Skin of body (tissue), 2 donors: ENCODE measurements around the gene UCHL5. TPM values are rescaled to one million over a fixed set of nuclear protein-coding genes. Genes with fewer than 3 reads are reported as not detected.
A peak's percentile ranks its signal among the peaks of the same experiment; 100 is the strongest.
"Not testable (repeated sequence)": the region's sequence is repeated elsewhere in the genome, so short reads cannot be mapped to it uniquely, and the experiment has no call there.

Experiments
- DNase-seq: peaks from one replicate; lab custom pipeline; 2025; lab: John Stamatoyannopoulos, UW
- total RNA-seq: library from RNA; depleted of rRNA; stranded (reverse); fragments of >200 nt; gene quantifications from one replicate; pipeline ENCODE4 v1.2.3, GENCODE V29; 2014

The UCHL5 gene
- total RNA-seq, 1 donor from 2014 or later: 38.2 TPM

DNA sequence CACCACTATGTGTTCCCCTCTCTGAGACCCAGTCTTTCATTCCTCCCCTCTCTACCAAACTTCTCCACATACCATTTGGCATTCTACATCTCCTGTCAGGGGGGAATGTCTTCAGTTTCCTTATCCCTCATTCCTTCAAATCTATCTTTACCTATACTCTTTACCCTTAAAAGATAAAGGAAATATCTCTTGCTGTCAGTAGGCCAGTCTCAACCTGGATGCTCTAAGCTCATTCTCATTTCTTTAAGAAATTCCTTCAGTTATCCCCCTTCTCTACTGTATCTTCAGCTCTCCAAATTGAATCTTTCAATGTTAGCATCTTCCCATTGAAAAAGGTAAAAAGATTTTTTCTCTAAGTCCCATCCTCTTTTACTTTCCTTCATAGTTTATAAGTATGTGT, 6.8 kb upstream of the UCHL5 start:
- no peak for DNase-seq

DNA sequence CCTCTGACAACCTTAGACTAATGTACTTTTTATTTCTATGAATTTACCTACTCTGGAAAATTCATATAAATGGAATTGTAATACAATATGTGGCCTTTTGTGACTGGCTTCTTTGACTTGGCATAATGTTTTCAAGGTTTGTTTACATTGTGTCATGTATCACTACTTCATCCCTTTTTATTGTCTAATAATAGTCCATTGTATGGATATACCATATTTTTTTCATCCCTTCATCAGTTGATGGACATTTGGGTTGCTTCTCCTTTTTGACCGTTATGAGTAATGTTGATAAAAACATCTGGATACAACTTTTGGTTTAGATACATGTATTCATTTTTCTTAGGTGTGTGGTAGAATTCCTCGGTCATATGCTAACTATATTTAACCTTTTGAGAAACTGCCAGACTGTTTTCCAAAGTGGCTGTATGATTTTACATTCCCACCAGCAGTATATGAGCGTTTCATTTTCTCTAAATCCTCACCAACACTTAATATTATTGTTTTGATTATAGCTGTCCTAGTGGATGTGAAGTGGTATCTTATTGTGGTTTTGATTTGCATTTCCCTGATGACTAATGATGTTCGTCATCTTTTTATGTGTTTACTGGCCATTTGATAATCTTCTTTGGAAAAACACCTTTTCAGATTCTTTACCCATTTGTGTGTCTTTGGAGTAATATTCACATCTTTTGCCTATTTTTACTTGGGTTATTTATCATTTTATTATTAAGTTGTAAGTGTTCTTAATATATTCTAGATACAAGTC, 3.7 kb upstream of the UCHL5 start:
- no peak for DNase-seq

DNA sequence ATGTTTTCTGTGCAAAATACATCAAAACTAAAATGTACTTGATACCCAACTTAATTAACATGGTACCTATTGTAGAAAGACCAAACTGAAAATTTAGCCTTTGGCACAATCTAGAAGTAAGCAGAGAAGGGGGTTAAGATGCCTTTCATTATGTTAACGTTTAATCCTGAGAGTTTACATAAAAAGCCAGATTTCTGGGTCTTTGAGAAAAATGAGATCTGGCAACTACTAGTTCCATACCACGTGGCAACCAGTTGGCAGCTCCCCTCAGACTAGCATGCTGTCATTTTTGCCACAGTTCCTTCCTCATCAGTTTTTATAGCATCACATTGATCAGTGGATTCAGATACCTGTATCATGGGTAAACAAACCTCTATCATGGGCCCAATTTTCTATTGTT, 1.8 kb upstream of the UCHL5 start:
- DNase-seq: no peak

DNA sequence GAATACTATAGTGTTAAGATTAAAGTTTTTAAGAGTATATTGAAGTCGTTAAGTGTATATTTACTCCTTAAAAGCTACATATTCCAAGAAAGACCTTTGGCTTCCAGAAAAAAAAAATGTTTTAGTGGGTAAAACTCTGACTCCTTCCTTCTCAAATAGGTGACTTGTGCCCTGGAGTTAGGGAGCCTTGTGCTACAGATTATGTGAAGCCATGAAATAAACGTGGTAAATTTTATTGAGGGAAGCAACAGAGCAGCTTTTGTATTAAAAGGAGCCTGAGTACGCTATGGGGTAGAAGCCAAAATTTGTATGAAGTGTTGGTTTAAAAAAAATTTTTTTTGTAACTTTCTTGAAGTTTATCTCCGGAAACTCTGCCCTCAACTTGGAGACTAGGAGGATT, 1.2 kb upstream of the UCHL5 start:
- no peak for DNase-seq

DNA sequence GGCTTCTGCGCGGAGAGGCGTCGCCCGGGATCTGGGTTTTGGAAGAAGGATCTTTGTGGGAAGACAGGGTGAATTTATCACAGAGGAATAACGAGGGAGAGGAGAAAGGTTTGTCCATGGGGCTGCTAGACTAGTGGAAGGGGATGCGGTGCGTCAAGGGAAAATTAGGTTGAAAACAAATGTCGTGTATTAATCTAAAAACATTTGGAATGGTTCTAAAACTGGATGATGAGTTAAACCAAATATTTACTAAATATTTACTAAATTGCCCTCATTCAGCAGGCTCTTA, 899 bp upstream of the UCHL5 start:
- DNase-seq: no peak

DNA sequence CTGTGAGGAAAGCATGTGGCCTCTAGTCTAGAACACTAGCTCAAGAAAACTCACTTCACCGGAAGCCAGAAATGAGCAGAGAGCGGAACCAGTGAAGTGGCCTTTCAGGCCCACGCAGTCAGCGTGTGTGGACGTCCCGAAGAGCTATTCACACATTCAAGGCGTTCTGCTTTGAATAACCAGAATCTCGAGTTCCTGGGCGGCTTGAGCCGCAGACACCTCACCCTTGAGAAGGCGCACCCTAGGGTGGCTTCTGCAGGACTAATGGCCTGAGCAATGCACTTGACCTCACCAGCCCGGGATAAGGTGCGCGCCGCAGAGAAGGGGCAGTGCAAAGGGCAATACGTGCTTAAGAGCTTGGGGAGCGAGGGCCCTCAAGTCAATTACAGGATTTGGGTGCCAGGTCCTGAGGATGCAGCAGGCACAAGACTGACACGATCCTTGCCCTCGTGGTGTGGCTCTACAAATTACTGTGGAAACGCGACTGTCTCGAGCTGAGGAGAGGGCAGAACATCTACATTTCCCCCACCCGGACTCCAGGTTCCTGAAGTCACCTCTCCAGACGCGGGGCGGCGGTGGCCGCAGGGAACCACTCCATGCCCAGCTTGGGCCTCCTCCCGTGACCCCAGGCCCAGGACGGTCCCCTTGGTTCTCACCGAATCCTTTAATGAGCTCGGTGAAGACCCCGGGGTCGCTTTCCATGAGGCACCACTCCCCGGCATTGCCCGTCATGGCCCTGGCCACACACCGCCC, 455 bp downstream of the UCHL5 start:
- peak; percentile 4 for DNase-seq

DNA sequence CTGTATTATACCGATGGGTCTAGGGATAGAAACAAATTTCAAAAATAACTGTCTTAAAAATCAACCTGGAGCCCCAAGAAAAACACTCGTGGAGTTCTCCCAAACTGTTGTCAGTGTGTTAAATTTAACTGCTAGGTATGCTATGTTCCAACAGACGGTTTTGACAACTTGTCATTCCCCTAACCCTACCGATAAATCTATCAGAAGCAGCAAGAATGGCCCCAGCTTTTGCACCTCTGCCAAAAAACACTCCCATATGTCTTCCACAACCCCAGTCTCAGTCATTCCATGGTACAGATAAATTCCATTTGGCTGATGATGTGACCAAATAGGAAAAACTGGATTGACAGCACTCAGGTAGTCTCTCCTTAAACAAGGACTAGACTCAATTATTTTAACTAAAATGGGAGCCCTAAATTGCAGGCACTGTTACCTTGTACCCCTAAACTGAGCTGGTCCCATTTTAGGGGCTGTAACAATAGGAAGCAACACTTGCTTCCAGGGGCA, 4.9 kb downstream of the UCHL5 start:
- DNase-seq: no peak

DNA sequence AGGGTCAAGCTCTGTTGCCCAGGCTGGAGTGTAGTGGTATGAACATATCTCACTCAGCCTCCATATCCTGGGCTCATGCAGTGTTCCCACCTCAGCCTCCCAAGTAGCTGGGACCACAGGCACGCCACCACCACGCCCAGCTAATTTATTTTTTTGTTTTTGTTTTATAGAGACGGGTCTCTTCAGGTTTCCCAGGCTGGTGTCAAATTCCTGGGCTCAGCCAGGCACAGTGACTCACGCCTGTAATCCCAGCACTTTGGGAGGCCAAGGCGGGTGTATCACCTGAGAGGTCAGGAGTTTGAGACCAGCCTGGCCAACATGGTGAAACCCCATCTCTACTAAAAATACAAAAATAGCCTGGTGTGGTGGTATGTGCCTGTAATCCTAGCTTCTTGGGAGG, 10.2 kb downstream of the UCHL5 start:
- DNase-seq: not testable (repeated sequence)

DNA sequence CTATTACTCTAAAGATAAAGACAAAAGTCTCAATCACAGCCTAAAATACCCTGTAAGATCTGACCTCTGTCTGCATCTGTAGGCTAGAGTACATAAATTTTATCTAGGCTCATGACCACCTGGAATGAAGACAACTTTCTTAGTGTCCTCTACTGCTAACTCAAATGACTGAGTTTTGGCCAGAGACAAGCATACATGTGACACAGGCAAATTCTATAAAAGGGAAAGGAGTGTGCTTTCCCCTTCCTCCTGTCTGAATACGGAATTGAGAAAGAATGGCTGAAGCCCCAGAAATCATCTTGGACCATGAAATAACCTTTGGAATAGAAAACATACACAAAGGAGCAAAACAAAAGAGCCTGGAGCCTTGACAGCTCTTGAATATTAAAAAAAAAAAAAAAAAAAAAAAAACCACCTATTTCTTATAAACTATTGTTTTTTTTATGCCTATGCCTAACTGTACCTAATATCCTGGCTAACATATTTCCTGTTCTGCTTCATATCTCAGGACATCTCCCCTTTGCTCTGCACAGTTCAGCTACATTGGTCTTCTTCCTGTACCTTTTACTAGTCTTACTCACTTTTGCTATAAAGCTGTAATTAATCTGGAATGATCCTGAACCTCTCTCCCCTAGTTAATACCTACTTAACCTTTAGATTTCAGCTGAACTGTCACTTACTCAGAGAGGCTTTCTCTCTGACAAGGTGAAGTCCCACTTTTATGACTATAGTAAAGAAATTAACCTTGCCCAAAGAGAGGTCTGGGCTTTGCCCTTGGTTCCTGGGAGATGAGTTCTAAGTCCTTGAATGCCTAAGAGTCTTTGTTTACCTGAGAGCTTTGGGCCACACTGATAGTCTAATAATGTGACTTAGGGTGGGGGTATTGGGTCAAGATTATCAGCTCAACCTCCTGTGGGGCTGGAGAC, 16.1 kb downstream of the UCHL5 start:
- no peak for DNase-seq

DNA sequence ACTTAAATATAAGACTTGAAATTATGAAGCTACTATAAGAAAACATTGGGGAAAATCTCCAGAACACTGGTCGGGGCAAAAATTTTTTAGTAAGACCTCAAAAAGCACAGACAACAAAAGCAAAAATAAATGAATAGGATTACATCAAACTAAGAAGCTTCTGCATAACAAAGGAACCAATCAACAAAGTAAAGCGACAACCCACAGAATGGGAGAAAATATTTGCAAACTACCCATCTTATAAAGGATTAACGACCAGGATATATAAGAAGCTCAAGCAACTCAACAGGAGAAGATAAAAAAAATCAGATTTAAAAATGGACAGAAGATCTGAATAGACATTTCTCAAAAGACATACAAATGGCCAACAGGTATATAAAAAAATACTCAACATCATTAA, 19.1 kb downstream of the UCHL5 start:
- no peak for DNase-seq

DNA sequence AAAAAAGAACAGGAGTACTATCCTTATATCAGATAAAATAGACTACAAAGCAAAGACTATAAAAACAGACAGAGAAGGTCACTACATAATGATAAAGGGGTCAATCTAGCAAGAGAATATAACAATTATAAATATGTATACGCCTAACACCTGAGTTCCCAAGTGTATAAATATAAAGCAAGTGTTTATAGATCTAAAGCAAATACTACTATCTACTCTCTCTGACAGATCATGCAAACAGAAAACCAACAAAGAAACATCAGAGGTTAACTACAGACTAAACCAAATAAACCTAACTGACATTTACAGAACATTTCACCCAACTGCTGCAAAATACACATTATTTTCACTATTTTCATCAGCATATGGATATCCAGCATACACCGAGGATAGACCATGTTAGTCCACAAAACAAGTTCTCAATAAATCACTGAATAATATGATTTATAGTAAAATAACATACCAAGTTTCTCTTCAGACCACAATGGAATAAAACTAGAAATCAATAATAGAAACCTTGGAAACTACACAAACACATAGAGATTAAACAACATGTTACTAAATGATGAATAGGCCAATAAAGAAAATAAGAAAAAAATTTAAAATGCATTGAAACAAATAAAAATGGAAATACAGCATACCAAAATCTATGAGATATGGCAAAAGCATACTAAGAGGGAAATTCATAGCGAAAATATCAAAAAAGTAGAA, 22.7 kb downstream of the UCHL5 start:
- DNase-seq: no peak

DNA sequence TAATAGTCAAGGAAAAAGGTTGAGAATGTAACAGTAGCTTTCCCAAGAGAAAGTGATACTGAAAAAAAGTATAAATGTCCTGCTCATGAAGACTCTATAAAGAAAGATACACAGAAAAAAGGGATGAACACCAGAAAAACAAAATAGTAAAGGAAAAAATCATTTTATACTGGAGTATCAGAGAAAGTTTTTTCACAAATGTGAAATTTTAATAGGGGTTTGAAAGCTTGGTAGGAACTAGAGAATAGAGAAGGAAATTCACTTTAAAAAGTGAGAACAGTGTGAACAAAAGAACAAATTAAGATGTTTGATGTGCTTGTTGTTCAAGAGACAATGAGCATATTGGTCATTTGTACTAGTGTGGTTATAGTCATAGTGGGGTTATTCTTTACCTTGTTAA, 25.6 kb downstream of the UCHL5 start:
- DNase-seq: no peak

DNA sequence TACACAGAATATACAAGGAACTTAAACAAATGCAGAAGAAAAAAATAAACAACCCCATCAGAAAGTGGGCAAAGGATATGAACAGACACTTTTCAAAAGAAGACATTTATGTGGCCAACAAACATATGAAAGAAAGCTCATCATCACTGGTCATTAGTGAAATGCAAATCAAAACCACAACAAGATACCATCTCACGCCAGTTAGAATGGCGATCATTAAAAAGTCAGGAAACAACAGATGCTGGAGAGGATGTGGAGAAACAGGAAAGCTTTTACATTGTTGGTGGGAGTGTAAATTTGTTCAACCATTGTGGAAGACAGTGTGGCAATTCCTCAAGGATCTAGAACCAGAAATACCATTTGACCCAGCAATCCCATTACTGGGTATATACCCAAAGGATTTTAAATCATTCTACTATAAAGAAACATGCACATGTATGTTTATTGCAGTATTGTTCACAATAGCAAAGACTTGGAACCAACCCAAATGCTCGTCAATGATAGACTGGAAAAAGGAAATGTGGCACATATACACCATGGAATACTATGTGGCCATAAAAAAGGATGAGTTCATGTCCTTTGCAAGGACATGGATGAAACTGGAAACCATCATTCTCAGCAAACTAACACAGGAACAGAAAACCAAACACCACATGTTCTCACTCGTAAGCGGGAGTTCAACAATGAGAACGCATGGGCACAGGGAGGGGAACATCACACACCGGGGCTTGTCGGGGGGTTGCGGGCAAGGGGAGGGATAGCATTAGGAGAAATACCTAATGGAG, 26.3 kb downstream of the UCHL5 start:
- DNase-seq: not testable (repeated sequence)

DNA sequence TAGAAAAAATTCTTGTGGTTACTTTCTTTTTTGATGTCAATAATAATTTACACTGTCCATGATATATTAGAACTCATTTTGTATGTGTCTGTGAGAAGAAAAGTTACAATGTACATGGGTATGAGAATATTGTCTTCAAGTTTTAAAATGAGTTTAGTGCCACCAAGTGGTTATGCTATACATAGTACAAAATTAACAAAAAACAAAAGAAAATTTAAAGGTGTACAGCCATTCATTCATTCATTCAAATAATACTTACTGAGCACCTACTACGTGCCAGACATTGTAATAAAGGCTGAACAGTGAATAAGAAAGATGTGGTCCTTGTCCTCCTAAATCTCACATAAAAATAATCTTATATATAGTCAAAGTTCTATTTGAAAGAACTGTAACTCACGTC, 27.7 kb downstream of the UCHL5 start:
- DNase-seq: no peak

DNA sequence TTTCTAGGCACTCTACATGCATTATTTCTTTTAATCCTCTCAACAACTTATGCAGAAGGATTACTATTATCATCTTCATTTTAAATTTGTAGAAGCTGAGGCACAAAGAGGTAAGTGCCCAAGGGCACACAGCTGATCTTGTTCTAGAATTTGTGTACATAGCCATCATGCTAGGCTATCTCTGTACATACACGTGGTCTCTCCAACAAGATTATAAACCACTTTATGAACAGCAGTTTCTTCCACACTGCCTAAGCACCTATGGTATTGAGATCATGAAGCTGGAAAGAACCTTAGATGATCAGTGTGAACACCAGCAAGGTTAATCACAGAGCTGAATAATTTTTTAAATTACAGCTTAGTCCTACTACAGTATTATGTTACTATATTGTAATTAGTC, 28.9 kb downstream of the UCHL5 start:
- DNase-seq: no peak

DNA sequence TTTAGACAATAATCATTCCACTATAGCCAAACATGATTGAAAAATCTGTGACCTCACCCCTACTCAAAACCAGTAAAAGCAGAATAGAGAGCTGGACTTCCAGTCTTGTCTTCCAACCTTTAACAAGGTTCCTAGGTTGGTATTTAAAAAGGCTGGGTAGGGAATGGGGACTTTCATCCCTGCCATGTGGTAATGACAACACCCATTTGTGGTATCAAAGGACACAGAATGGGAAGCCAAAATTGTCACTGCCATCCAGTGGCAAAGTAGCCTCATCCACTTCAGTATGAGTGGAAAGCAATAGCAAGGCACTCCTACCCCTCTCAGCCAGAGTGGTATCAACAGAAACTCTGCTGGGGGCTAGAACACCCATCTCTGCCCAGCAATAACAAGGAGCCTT, 33.9 kb downstream of the UCHL5 start:
- no peak for DNase-seq

DNA sequence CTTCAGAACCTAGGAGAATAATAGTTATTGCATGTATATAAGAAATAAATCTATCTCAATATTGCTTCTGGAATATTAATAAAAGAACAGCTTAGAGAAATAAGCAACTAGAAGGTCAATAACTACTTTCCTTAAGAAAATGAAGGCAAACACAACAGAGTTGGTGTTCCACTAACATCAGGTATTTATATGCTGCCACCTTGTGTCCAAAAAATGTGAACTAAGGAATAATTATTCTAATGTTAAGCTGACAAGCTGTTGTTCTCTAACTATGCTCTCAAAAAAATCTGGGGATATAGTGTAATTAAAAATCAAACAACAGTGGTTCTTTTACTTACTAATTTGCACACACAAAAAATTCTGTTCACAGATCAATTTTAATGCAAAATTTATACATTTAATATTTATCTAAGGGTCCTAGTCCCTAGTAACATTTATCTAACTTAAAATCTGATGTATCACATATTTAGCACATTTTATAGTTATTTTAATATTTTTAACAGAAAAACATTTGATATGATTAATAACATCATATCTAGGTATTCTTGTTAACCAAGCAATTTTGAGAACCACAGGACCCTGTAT, 39.6 kb downstream of the UCHL5 start:
- DNase-seq: peak; percentile 7

DNA sequence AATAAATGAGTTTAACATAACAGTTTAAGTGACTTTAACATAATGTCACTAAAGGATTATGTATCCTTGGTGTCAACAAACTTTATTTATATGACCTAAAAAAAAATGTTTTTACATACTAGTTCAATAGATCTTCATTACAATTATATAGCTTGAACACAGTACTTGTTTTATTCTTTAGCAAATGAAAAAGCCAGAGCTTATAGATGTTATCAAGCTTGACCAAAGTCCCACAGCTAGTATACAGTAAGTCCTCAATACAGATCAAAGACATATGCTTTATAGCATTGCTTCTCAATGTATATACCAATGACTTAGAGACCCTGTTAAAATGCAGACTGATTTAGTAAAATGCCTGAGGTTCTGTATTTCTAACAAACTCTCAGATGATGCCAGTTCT, 42.4 kb downstream of the UCHL5 start:
- DNase-seq: no peak

DNA sequence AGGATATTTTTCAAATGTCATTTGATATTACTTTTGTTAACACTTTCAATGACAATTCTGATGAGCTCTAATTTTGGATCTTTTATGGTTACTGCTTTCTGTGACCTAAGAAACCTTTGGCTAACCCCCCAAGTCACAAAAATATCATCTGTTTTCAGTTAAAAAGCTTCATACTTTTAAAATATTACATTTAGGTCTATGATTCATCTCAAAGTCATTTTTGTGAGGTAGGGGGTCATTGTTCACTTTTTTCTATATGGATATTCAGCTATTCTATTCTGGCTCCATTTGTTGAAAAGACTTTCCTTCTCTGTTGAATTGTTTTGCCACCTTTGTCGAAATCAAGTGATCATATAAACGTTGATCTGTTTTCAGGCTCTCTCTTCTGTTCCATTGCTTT, 44.8 kb downstream of the UCHL5 start:
- DNase-seq: no peak

DNA sequence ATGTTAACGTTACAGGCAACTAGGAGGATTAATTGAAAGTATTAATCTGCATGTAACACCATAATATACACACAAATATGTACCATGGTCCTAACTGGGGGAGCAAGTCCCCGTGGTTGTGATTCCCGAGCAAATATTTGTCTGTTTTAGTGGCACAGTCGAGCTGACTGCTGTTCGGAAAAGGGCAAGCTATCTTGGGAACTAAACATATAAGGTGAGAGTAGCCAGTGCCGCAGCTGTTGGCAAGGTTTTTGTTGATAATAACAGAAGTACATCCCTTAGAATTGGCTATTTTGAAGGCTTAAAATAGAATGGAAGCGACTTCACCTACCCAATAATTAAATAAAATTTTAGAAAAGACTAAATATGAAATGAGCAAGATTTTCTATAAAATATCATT, 45.5 kb downstream of the UCHL5 start:
- no peak for DNase-seq
